Naive thymus-derived CD4-positive, alpha-beta T cell (primary cell): ENCODE measurements around the gene GPC1. TPM values are rescaled to one million over a fixed set of nuclear protein-coding genes. Genes with fewer than 3 reads are reported as not detected.
"Not testable (repeated sequence)": the region's sequence is repeated elsewhere in the genome, so short reads cannot be mapped to it uniquely, and the experiment has no call there.

ENCODE experiments used
- ATAC-seq: fragments of 150-1000 bp; cut with Tn5 transposase; 2 replicates; pipeline ENCODE4 v1.10.0; 2021; ENCODE audit warnings: mild to moderate bottlenecking, moderate library complexity
- CTCF ChIA-PET: fragments of 350-600 bp; sonication (Branson Sonifier 250); formaldehyde crosslinking; loops from one replicate; lab custom pipeline; 2021; ENCODE audit warnings: antibody characterized with exemption; lab: Charles Lee
- POLR2A ChIA-PET: fragments of 350-600 bp; sonication (Branson Sonifier 250); formaldehyde crosslinking; loops from one replicate; lab custom pipeline; 2021; ENCODE audit warnings: antibody characterized with exemption, inconsistent platforms; lab: Charles Lee
- DNase-seq, 9 donors: peaks; one replicate each; pipeline versions ENCODE4 v3.0.0 to v3.0.0-alpha.2; 2020 to 2022; ENCODE audit warnings: mixed read lengths in 1 of 9
- H3K27ac ChIP-seq: one replicate; pipeline ENCODE4 v1.7.0; 2013; ENCODE audit warnings: mild to moderate bottlenecking, low read depth, low read length, moderate library complexity
- H3K27me3 ChIP-seq, 2 donors: one replicate each; pipeline ENCODE4 v1.7.0; 2013; ENCODE audit warnings: low read length in 2 of 2, mild to moderate bottlenecking in 2 of 2, moderate library complexity in 2 of 2; ENCODE audit not compliant: control insufficient read depth in 2 of 2, insufficient read depth in 2 of 2
- H3K36me3 ChIP-seq, 3 experiments: 1 replicate in 2 of 3; 2 replicates in 1 of 3; pipeline ENCODE4 v1.7.0; 2013; ENCODE audit warnings: low read length in 3 of 3, mild to moderate bottlenecking in 3 of 3, moderate library complexity in 1 of 3; ENCODE audit not compliant: insufficient read depth in 3 of 3, control insufficient read depth in 2 of 3
- H3K4me1 ChIP-seq, 2 donors: one replicate each; pipeline ENCODE4 v1.7.0; 2013; ENCODE audit warnings: low read length in 2 of 2, mild to moderate bottlenecking in 2 of 2, moderate library complexity in 1 of 2; ENCODE audit not compliant: control insufficient read depth in 2 of 2, insufficient read depth in 2 of 2
- H3K4me3 ChIP-seq: 2 replicates; pipeline ENCODE4 v1.7.0; 2013; ENCODE audit warnings: mild to moderate bottlenecking, low read length
- H3K9me3 ChIP-seq, 3 experiments: 1 replicate in 2 of 3; 2 replicates in 1 of 3; pipeline ENCODE4 v1.7.0; 2013; ENCODE audit warnings: low read length in 3 of 3; ENCODE audit not compliant: control insufficient read depth in 2 of 3
- H3K27ac Mint-ChIP-seq, 9 donors: one replicate each; pipeline ENCODE4 v1.8.0; 2020 to 2022; ENCODE audit warnings: mixed read lengths in 9 of 9, mild to moderate bottlenecking in 8 of 9, moderate library complexity in 5 of 9, inconsistent platforms in 2 of 9
- H3K27me3 Mint-ChIP-seq, 5 donors: one replicate each; pipeline ENCODE4 v1.8.0; 2021 to 2022; ENCODE audit warnings: mixed read lengths in 5 of 5, mild to moderate bottlenecking in 1 of 5
- H3K36me3 Mint-ChIP-seq, 5 donors: one replicate each; pipeline ENCODE4 v1.8.0; 2020 to 2022; ENCODE audit warnings: mixed read lengths in 5 of 5, mild to moderate bottlenecking in 3 of 5, inconsistent platforms in 1 of 5
- H3K4me1 Mint-ChIP-seq, 7 donors: one replicate each; pipeline ENCODE4 v1.8.0; 2020 to 2022; ENCODE audit warnings: mixed read lengths in 7 of 7, mild to moderate bottlenecking in 3 of 7, inconsistent platforms in 1 of 7
- H3K4me3 Mint-ChIP-seq, 10 donors: one replicate each; pipeline ENCODE4 v1.8.0; 2020 to 2022; ENCODE audit warnings: mild to moderate bottlenecking in 10 of 10, mixed read lengths in 10 of 10, moderate library complexity in 6 of 10, inconsistent platforms in 2 of 10
- H3K9me3 Mint-ChIP-seq, 11 donors: one replicate each; pipeline ENCODE4 v1.8.0; 2020 to 2022; ENCODE audit warnings: mixed read lengths in 11 of 11, mild to moderate bottlenecking in 4 of 11, inconsistent platforms in 1 of 11, moderate library complexity in 1 of 11
- intact Hi-C, 2 donors: fragments of 100-400 bp; cut with micrococcal nuclease; formaldehyde crosslinking; loops; one replicate each; pipeline ENCODE4 v1.15.1; 2023
- polyA plus RNA-seq, 2 donors: library from polyadenylated mRNA; unstranded; fragments of 300-500 nt; fragmentation: Illumina TruSeq; gene quantifications; one replicate each; pipeline ENCODE4 v1.2.3, GENCODE V29; 2021
- total RNA-seq, 6 experiments: library from RNA in 5 of 6; stranded (reverse) in 5 of 6; gene quantifications; 1 replicate in 5 of 6; 2 replicates in 1 of 6; pipeline ENCODE4 v1.2.3 and lab custom pipeline; 2021 to 2026

GPC1 gene
- 1 to 10 TPM in 2 of 5 experiments, under 1 TPM in 3; 0.35 to 4.5 (median 0.90) TPM for total RNA-seq
- polyA plus RNA-seq, result under 1 TPM in 1 of 2 donors, not detected in 1; 0.08 TPM
- total RNA-seq (lab: John Stamatoyannopoulos, UW), result 0.54 reads per million

- no peaks in the 10 kb centered on the region for H3K9me3 ChIP-seq
- peaks cover 0 to 12% of the 10 kb centered on the region in 2 donors for H3K27me3 ChIP-seq
- H3K27me3 Mint-ChIP-seq, result peaks cover 12 to 33% (median 21%) of the 10 kb centered on the region in 5 donors
- intact Hi-C loops, result loop anchor here (1.0 to 10.0 kb wide), 7 partner anchors 33 to 1297 kb away; partner anchors contain the start of genes COPS9 (in 1 of the 2), D2HGDH (in 1 of the 2) and NDUFA10 (in 1 of the 2)
- DNase-seq (peak in 3 of 9 donors; percentile 20 to 72 (median 21)), ATAC-seq (peak; percentile 68)
- no peaks in the 10 kb centered on the region for H3K36me3 Mint-ChIP-seq
- no peaks in the 10 kb centered on the region for H3K36me3 ChIP-seq
- H3K4me3 Mint-ChIP-seq, result peak within 1 kb of the TSS; percentile 81 to 89 (median 86)
- ChIA-PET CTCF (interaction anchor here (1.6 kb wide), 1 partner anchor 10 kb away, joined by 3 read pairs; no protein-coding TSS in a partner anchor), POLR2A (no interaction called here)
- H3K27ac ChIP-seq, result no peak within 1 kb of the TSS
- H3K4me1 Mint-ChIP-seq, result peaks cover 0 to 11% (median 4%) of the 10 kb centered on the region in 7 donors
- no peaks in the 10 kb centered on the region for H3K9me3 Mint-ChIP-seq
- H3K4me3 ChIP-seq, result peak within 1 kb of the TSS; percentile 48
- H3K27ac Mint-ChIP-seq, result peak within 1 kb of the TSS in 6 of 9 donors; percentile 14 to 77 (median 57)
- H3K4me1 ChIP-seq, result peaks cover 0 to 6% of the 10 kb centered on the region in 2 donors
Measured at GRCh38 chr2:240435457-240435947, at the start of gene GPC1. TSS of gene GPC1 (plus strand) at chr2:240435663. CDS start at chr2:240435919, 256 bp downstream.

- intact Hi-C loops, result no loop called here
- Mint-ChIP-seq H3K27me3 (peaks cover 0 to 12% (median 0%) of the 10 kb centered on the region in 5 donors), H3K9me3 (no peaks in the 10 kb centered on the region), H3K4me1 (peaks cover 0 to 7% (median 4%) of the 10 kb centered on the region in 7 donors), H3K36me3 (no peaks in the 10 kb centered on the region), H3K4me3 (no peak overlapping the region), H3K27ac (no peak overlapping the region)
- Histone ChIP-seq H3K4me3 (no peak overlapping the region), H3K27me3 (no peaks in the 10 kb centered on the region), H3K4me1 (no peaks in the 10 kb centered on the region), H3K27ac (no peak overlapping the region), H3K36me3 (no peaks in the 10 kb centered on the region), H3K9me3 (no peaks in the 10 kb centered on the region)
- CTCF ChIA-PET, result interaction anchor here (0.7 kb wide), 2 partner anchors 128 to 604 kb away, joined by 3 to 4 read pairs; no protein-coding TSS in a partner anchor
- ATAC-seq, result no peak
- POLR2A ChIA-PET, result no interaction called here
- DNase-seq, result no peak
Measured at GRCh38 chr2:240386326-240386725, 49.1 kb upstream of the GPC1 start.

GRCh38 chr2:240386743-240387142 is 48.7 kb upstream of the GPC1 start:
- H3K9me3 Mint-ChIP-seq, H3K27me3 ChIP-seq, H3K4me3 ChIP-seq, H3K9me3 ChIP-seq, H3K4me1 ChIP-seq, H3K36me3 Mint-ChIP-seq, POLR2A ChIA-PET, H3K4me3 Mint-ChIP-seq, intact Hi-C loops, DNase-seq, ATAC-seq, H3K27ac Mint-ChIP-seq, H3K27ac ChIP-seq, H3K36me3 ChIP-seq, H3K4me1 Mint-ChIP-seq: not testable (repeated sequence)
- CTCF ChIA-PET, result interaction anchor here (0.7 kb wide), 2 partner anchors 127 to 604 kb away, joined by 3 to 4 read pairs; no protein-coding TSS in a partner anchor
- peaks cover 0 to 12% (median 0%) of the 10 kb centered on the region in 5 donors for H3K27me3 Mint-ChIP-seq

- Mint-ChIP-seq H3K27ac (no peak overlapping the region), H3K4me1 (peaks cover 0 to 7% (median 4%) of the 10 kb centered on the region in 7 donors), H3K9me3 (no peaks in the 10 kb centered on the region), H3K4me3 (no peak overlapping the region), H3K27me3 (peaks cover 0 to 12% (median 0%) of the 10 kb centered on the region in 5 donors), H3K36me3 (no peaks in the 10 kb centered on the region)
- Histone ChIP-seq H3K9me3 (no peaks in the 10 kb centered on the region), H3K4me1 (no peaks in the 10 kb centered on the region), H3K27ac (no peak overlapping the region), H3K27me3 (no peaks in the 10 kb centered on the region), H3K36me3 (no peaks in the 10 kb centered on the region), H3K4me3 (no peak overlapping the region)
- CTCF ChIA-PET, result no interaction called here
- DNase-seq, result no peak
- intact Hi-C loops, result no loop called here
- POLR2A ChIA-PET, result no interaction called here
- ATAC-seq, result no peak
Measured at GRCh38 chr2:240387325-240387668, 48.2 kb upstream of the GPC1 start.

GRCh38 chr2:240387669-240388358 is 47.6 kb upstream of the GPC1 start:
- ChIA-PET CTCF (interaction anchor here (0.7 kb wide), 1 partner anchor 912 kb away, joined by 3 read pairs; no protein-coding TSS in a partner anchor), POLR2A (no interaction called here)
- DNase-seq, result no peak
- Histone ChIP-seq H3K27me3 (no peaks in the 10 kb centered on the region), H3K4me1 (no peaks in the 10 kb centered on the region), H3K36me3 (no peaks in the 10 kb centered on the region), H3K9me3 (no peaks in the 10 kb centered on the region), H3K27ac (no peak overlapping the region), H3K4me3 (no peak overlapping the region)
- intact Hi-C loops, result no loop called here
- Mint-ChIP-seq H3K4me1 (peaks cover 0 to 12% (median 7%) of the 10 kb centered on the region in 7 donors), H3K9me3 (no peaks in the 10 kb centered on the region), H3K27me3 (peaks cover 0 to 7% (median 0%) of the 10 kb centered on the region in 5 donors), H3K4me3 (no peak overlapping the region), H3K36me3 (no peaks in the 10 kb centered on the region), H3K27ac (no peak overlapping the region)
- no peak for ATAC-seq

GRCh38 chr2:240388471-240389301 is 46.8 kb upstream of the GPC1 start:
- intact Hi-C loops, result no loop called here
- H3K27ac ChIP-seq, result no peak overlapping the region
- H3K4me3 ChIP-seq, result no peak overlapping the region
- no peaks in the 10 kb centered on the region for H3K27me3 ChIP-seq
- DNase-seq, result no peak
- no peaks in the 10 kb centered on the region for H3K9me3 ChIP-seq
- H3K4me3 Mint-ChIP-seq, result no peak overlapping the region
- H3K4me1 Mint-ChIP-seq, result peaks cover 0 to 15% (median 7%) of the 10 kb centered on the region in 7 donors
- peaks cover 0 to 3% (median 0%) of the 10 kb centered on the region in 5 donors for H3K27me3 Mint-ChIP-seq
- no peaks in the 10 kb centered on the region for H3K36me3 Mint-ChIP-seq
- H3K9me3 Mint-ChIP-seq, result no peaks in the 10 kb centered on the region
- no peaks in the 10 kb centered on the region for H3K36me3 ChIP-seq
- CTCF ChIA-PET, result interaction anchor here (0.7 kb wide), 1 partner anchor 913 kb away, joined by 3 read pairs; no protein-coding TSS in a partner anchor
- no peak for ATAC-seq
- peak overlapping the region in 1 of 9 donors; percentile 31 for H3K27ac Mint-ChIP-seq
- POLR2A ChIA-PET, result no interaction called here
- no peaks in the 10 kb centered on the region for H3K4me1 ChIP-seq
